A673 (cell line): ENCODE data around the gene ERGIC3. TPM values are rescaled to one million over a fixed set of nuclear protein-coding genes. Genes with fewer than 3 reads are reported as not detected.
A peak's percentile ranks its signal among the peaks of the same experiment; 100 is the strongest.

ENCODE experiments used
- BruUV-seq: library from RNA; stranded (reverse); fragments of 400-500 nt; replicated peaks from 2 replicates; lab custom pipeline; 2021; lab: Mats Ljungman, UMichigan
- CTCF ChIA-PET: fragments of 300-600 bp; sonication (Branson Sonifier 250); formaldehyde crosslinking; loops from one replicate; lab custom pipeline; 2022; ENCODE audit warnings: antibody characterized with exemption; lab: Charles Lee
- POLR2A ChIA-PET: fragments of 300-600 bp; sonication (Branson Sonifier 250); formaldehyde crosslinking; loops from one replicate; lab custom pipeline; 2022; ENCODE audit warnings: antibody characterized with exemption; ENCODE audit not compliant: low non-redundant PET; lab: Charles Lee
- DNase-seq: peaks from one replicate; pipeline ENCODE4 v3.0.0-alpha.2; 2015; ENCODE audit warnings: low spot score
- H3K27ac ChIP-seq: fragments of 200-600 bp; sonication (generic); 2 replicates; pipeline ENCODE4 v1.5.1; 2016; ENCODE audit warnings: mixed run types, low read depth, mild to moderate bottlenecking, mixed read lengths, antibody characterized with exemption, low read length; ENCODE audit not compliant: poor library complexity, severe bottlenecking
- H3K27me3 ChIP-seq: fragments of 200-600 bp; sonication (generic); replicated peaks from 2 replicates; pipeline ENCODE4 v1.6.1; 2017; ENCODE audit warnings: mixed run types, low read depth, mild to moderate bottlenecking, mixed read lengths, antibody characterized with exemption, low read length; ENCODE audit not compliant: insufficient read depth, poor library complexity
- H3K36me3 ChIP-seq: fragments of 200-600 bp; sonication (generic); 2 replicates; pipeline ENCODE4 v1.6.1; 2016; ENCODE audit warnings: mixed run types, mild to moderate bottlenecking, mixed read lengths, antibody characterized with exemption, low read length; ENCODE audit not compliant: insufficient read depth, poor library complexity, severe bottlenecking
- H3K4me1 ChIP-seq: fragments of 200-600 bp; sonication (generic); 2 replicates; pipeline ENCODE4 v1.6.1; 2017; ENCODE audit warnings: mixed run types, mild to moderate bottlenecking, mixed read lengths, antibody characterized with exemption, low read length; ENCODE audit not compliant: insufficient read depth, poor library complexity, severe bottlenecking
- H3K4me3 ChIP-seq: fragments of 200-600 bp; sonication (generic); 2 replicates; pipeline ENCODE4 v1.5.1; 2016; ENCODE audit warnings: low read depth, mixed run types, mild to moderate bottlenecking, mixed read lengths, low read length; ENCODE audit not compliant: poor library complexity, severe bottlenecking
- H3K9me3 ChIP-seq: fragments of 200-600 bp; sonication (generic); 2 replicates; pipeline ENCODE4 v1.6.1; 2016; ENCODE audit warnings: mixed run types, low read depth, mild to moderate bottlenecking, mixed read lengths, antibody characterized with exemption, low read length; ENCODE audit not compliant: poor library complexity, severe bottlenecking
- EZH2 ChIP-seq: fragments of 200-600 bp; sonication (generic); IDR thresholded peaks from 2 replicates; pipeline ENCODE4 v1.6.1; 2017; ENCODE audit warnings: borderline replicate concordance, low read depth, mild to moderate bottlenecking, mixed read lengths, antibody characterized with exemption, low read length; ENCODE audit not compliant: poor library complexity, severe bottlenecking
- intact Hi-C: fragments of 100-400 bp; cut with micrococcal nuclease; formaldehyde crosslinking; loops from one replicate; pipeline ENCODE4 v1.10.0; 2022; ENCODE audit not compliant: unreplicated experiment
- total RNA-seq: library from RNA; stranded (reverse); gene quantifications from 2 replicates; pipeline ENCODE4 v1.2.3, GENCODE V29; 2021
- TF ChIP-seq, protein P1 (sequence below): fragments of 300-800, 200-600 bp; sonication (generic); conservative IDR thresholded peaks from 2 replicates; pipeline ENCODE4 v1.5.1; 2017; ENCODE audit warnings: low read depth, mild to moderate bottlenecking, antibody characterized with exemption, low read length, moderate library complexity, mixed read lengths

ERGIC3 gene
- total RNA-seq, 1 experiment from 2014 or later, result 256 TPM

DNA sequence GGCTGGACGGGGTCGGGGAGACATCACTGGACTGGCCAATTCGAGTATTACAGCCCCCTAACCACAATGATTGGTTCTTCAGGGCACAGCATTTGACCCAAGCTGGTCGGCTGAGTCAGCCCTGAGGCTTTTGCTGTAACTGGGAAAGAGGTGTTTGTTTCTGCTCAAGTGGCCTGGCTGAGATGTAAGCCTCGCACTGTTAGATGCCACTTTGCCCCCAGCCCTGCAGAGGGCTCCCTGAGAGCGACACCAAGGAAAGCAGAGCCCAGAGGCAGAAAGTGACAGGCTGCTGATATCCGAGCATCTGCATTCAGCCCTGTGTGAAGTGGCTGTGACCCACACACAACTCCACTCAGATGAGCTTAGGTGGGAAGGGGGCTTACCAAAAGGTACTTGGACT, 19.4 kb downstream of the ERGIC3 start:
- CTCF ChIA-PET, result interaction anchor here (0.6 kb wide), 1 partner anchor 12 kb away, joined by 3 read pairs; no protein-coding TSS in a partner anchor
- Histone ChIP-seq H3K4me3 (no peak overlapping the region), H3K9me3 (no peaks in the 10 kb centered on the region), H3K36me3 (peaks cover 6% of the 10 kb centered on the region), H3K27me3 (no peaks in the 10 kb centered on the region), H3K27ac (no peak overlapping the region), H3K4me1 (no peaks in the 10 kb centered on the region)
- POLR2A ChIA-PET, result no interaction called here
- intact Hi-C loops, result no loop called here
- no TSS peak for BruUV-seq
- TF ChIP-seq, protein P1, sequence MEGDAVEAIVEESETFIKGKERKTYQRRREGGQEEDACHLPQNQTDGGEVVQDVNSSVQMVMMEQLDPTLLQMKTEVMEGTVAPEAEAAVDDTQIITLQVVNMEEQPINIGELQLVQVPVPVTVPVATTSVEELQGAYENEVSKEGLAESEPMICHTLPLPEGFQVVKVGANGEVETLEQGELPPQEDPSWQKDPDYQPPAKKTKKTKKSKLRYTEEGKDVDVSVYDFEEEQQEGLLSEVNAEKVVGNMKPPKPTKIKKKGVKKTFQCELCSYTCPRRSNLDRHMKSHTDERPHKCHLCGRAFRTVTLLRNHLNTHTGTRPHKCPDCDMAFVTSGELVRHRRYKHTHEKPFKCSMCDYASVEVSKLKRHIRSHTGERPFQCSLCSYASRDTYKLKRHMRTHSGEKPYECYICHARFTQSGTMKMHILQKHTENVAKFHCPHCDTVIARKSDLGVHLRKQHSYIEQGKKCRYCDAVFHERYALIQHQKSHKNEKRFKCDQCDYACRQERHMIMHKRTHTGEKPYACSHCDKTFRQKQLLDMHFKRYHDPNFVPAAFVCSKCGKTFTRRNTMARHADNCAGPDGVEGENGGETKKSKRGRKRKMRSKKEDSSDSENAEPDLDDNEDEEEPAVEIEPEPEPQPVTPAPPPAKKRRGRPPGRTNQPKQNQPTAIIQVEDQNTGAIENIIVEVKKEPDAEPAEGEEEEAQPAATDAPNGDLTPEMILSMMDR, result peak; percentile 47
- no peak for TF ChIP-seq EZH2
- peak; percentile 55 for DNase-seq

DNA sequence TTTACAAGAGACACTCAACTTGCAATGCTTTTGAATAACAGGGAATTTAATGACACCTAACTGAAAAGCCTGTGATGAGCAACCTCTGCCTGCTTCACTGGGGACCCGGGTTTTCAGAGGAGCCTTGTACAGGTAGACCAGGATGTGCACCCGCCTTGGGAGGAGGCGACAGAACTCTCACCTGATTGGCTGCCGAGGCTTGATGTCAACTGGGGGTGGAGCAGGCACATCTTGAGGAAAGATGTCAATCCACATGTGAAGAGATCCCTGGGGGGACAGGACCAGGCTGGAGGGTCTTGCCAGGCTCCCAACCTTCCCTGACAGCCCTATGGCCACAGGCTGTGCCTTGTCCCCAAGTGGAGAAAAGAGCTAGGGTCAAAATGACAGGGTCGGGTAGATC, 19.8 kb downstream of the ERGIC3 start:
- Histone ChIP-seq H3K36me3 (peaks cover 6% of the 10 kb centered on the region), H3K4me3 (no peak overlapping the region), H3K27ac (no peak overlapping the region), H3K9me3 (no peaks in the 10 kb centered on the region), H3K4me1 (no peaks in the 10 kb centered on the region), H3K27me3 (no peaks in the 10 kb centered on the region)
- BruUV-seq, result no TSS peak
- POLR2A ChIA-PET, result no interaction called here
- DNase-seq, result no peak
- CTCF ChIA-PET, result interaction anchor here (0.6 kb wide), 1 partner anchor 12 kb away, joined by 3 read pairs; no protein-coding TSS in a partner anchor
- TF ChIP-seq, protein P1, result no peak
- TF ChIP-seq EZH2, result no peak
- intact Hi-C loops, result no loop called here

DNA sequence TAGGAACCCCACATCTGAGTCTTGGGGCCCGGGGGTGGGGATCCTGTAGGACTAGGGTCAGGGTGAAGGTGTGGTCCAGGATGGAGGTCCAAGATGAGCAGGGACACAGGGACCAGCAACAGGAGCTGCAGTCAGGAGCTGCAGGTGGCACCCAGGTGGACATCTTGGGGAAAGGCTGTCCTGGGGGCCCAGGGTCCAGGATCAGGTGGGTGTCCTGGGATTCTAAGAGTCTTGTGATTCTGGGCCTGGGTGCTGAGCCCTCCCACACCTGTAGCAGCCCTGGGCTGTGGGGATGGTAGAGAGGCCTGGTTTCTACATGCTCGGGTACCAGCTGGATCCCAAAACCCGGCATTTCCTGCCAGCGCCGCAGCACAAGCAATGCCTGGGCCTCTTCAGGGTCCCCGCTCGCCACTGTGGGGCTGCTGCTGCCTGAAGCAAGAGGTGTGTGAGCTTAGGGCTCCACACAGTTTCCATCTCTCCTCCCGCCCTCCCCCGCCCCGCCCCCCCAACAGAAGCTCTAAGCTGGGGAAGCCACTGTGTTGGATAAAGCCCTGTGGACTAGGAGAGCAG, 20.7 kb downstream of the ERGIC3 start:
- intact Hi-C loops, result no loop called here
- BruUV-seq, result no TSS peak
- H3K4me1 ChIP-seq, result no peaks in the 10 kb centered on the region

More for the DNA sequence above, 20.7 kb downstream of the ERGIC3 start:
- no peak for TF ChIP-seq EZH2
- TF ChIP-seq, protein P1, result no peak
- Histone ChIP-seq H3K4me3 (no peak overlapping the region), H3K27me3 (no peaks in the 10 kb centered on the region), H3K27ac (no peak overlapping the region), H3K36me3 (no peaks in the 10 kb centered on the region), H3K9me3 (no peaks in the 10 kb centered on the region)
- POLR2A ChIA-PET, result no interaction called here
- CTCF ChIA-PET, result interaction anchor here (0.6 kb wide), 2 partner anchors 21 to 239 kb away, joined by 3 read pairs; partner anchors contain the start of gene ERGIC3
- DNase-seq, result no peak
